Parathyroid adenoma (tissue), 2 donors: ENCODE measurements around the gene HAPSTR1.

Source experiments
- H2AFZ ChIP-seq: fragments of 300-600 bp; sonication (generic); one replicate; pipeline ENCODE4 v1.7.0; 2017; ENCODE audit warnings: antibody characterized with exemption, mild to moderate bottlenecking
- H3K27ac ChIP-seq: fragments of 300-600 bp; sonication (generic); one replicate; pipeline ENCODE4 v1.7.0; 2017
- H3K27me3 ChIP-seq: fragments of 300-600 bp; sonication (generic); one replicate; pipeline ENCODE4 v1.7.0; 2017; ENCODE audit warnings: low read length; ENCODE audit not compliant: control insufficient read depth, insufficient read depth
- H3K36me3 ChIP-seq: fragments of 300-600 bp; sonication (generic); one replicate; pipeline ENCODE4 v1.7.0; 2017; ENCODE audit warnings: low read length; ENCODE audit not compliant: control insufficient read depth, insufficient read depth
- H3K4me1 ChIP-seq: fragments of 300-600 bp; sonication (generic); one replicate; pipeline ENCODE4 v1.7.0; 2017; ENCODE audit warnings: control low read depth
- H3K4me2 ChIP-seq: fragments of 300-600 bp; sonication (generic); one replicate; pipeline ENCODE4 v1.7.0; 2017; ENCODE audit warnings: low read length
- H3K4me3 ChIP-seq: fragments of 300-600 bp; sonication (generic); one replicate; pipeline ENCODE4 v1.7.0; 2017; ENCODE audit warnings: low read depth, low read length
- H3K79me2 ChIP-seq: fragments of 300-600 bp; sonication (generic); one replicate; pipeline ENCODE4 v1.7.0; 2017; ENCODE audit warnings: control low read depth
- H3K9ac ChIP-seq: fragments of 300-600 bp; sonication (generic); one replicate; pipeline ENCODE4 v1.7.0; 2017; ENCODE audit warnings: mild to moderate bottlenecking
- H3K9me3 ChIP-seq: fragments of 300-600 bp; sonication (generic); one replicate; pipeline ENCODE4 v1.7.0; 2017; ENCODE audit warnings: low read length; ENCODE audit not compliant: control insufficient read depth
- CTCF ChIP-seq: fragments of 300-600 bp; sonication (generic); IDR thresholded peaks from one replicate; pipeline ENCODE4 v1.7.0; 2017; ENCODE audit warnings: antibody characterized with exemption, mild to moderate bottlenecking
- donor health status: primary hyperparathyroidism.

Gene HAPSTR1

DNA sequence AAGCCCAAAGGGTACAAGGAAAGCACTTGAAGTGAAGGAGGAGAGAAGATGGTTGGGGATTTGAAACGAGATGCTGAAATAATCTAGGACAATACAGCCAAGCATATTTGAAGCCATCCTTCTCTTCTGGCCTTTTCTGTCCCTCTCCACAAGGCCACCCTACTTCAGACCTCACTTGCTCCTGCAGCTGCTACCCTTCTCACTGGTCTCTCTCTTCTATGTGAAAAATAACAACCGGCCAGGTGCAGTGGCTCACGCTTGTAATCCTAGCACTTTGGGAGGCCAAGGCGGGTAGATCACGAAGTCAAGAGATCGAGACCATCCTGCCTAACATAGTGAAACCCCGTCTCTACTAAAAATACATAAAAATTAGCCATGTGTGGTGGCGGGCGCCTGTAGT is 33.2 kb upstream of the HAPSTR1 start:
- H3K27me3 ChIP-seq, result no peaks in the 10 kb centered on the region
- H3K9ac ChIP-seq, result no peak overlapping the region
- no peaks in the 10 kb centered on the region for H3K36me3 ChIP-seq
- no peak overlapping the region for H3K27ac ChIP-seq
- no peaks in the 10 kb centered on the region for H3K79me2 ChIP-seq
- H2AFZ ChIP-seq, result no peak overlapping the region
- H3K4me2 ChIP-seq, result no peak overlapping the region
- no peaks in the 10 kb centered on the region for H3K9me3 ChIP-seq
- no peaks in the 10 kb centered on the region for H3K4me1 ChIP-seq
- no peak for TF ChIP-seq CTCF
- no peak overlapping the region for H3K4me3 ChIP-seq

DNA sequence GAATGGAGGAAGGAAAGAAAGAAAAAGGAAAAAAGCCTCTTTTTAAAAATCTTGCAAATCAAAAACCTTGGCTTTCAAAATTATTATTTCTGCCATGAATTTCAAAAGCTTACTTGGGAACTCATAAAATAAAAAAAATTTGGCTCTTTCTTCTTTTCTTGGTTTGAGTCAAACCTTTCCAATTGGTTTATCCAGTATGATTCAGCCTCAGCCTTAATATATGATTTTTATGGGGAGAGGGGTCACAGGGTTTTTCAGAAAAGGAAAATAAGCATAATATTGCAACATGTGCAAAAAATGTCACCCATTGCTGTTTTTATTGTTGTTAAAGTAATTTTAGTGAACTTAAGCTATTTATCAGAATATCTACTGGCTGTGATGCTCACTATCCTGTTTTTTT is 31.2 kb upstream of the HAPSTR1 start:
- H2AFZ ChIP-seq, result no peak overlapping the region
- no peak for TF ChIP-seq CTCF
- H3K4me3 ChIP-seq, result no peak overlapping the region
- no peak overlapping the region for H3K4me2 ChIP-seq
- no peaks in the 10 kb centered on the region for H3K36me3 ChIP-seq
- H3K9ac ChIP-seq, result no peak overlapping the region
- H3K27me3 ChIP-seq, result no peaks in the 10 kb centered on the region
- H3K79me2 ChIP-seq, result no peaks in the 10 kb centered on the region
- no peaks in the 10 kb centered on the region for H3K4me1 ChIP-seq
- H3K9me3 ChIP-seq, result no peaks in the 10 kb centered on the region
- no peak overlapping the region for H3K27ac ChIP-seq

- H2AFZ ChIP-seq, result peak overlapping the region; percentile 20
- H3K79me2 ChIP-seq, result no peaks in the 10 kb centered on the region
- H3K9ac ChIP-seq, result no peak overlapping the region
- H3K36me3 ChIP-seq, result no peaks in the 10 kb centered on the region
- H3K4me3 ChIP-seq, result no peak overlapping the region
- no peak for TF ChIP-seq CTCF
- no peaks in the 10 kb centered on the region for H3K9me3 ChIP-seq
- no peaks in the 10 kb centered on the region for H3K27me3 ChIP-seq
- H3K4me1 ChIP-seq, result no peaks in the 10 kb centered on the region
- H3K27ac ChIP-seq, result no peak overlapping the region
- no peak overlapping the region for H3K4me2 ChIP-seq
These were observed 30.1 kb upstream of the HAPSTR1 start for GRCh38 chr16:9061358-9061813.

- H3K27ac ChIP-seq, result no peak overlapping the region
- no peak overlapping the region for H3K4me2 ChIP-seq
- TF ChIP-seq CTCF, result no peak
These were observed 29.1 kb upstream of the HAPSTR1 start for GRCh38 chr16:9062301-9062700.

GRCh38 chr16:9065077-9065476 is 26.4 kb upstream of the HAPSTR1 start:
- Histone ChIP-seq H3K36me3 (no peaks in the 10 kb centered on the region), H3K4me1 (no peaks in the 10 kb centered on the region), H3K4me2 (no peak overlapping the region), H3K27ac (no peak overlapping the region), H3K9ac (no peak overlapping the region), H3K27me3 (no peaks in the 10 kb centered on the region), H3K79me2 (no peaks in the 10 kb centered on the region), H3K4me3 (no peak overlapping the region), H2AFZ (no peak overlapping the region), H3K9me3 (no peaks in the 10 kb centered on the region)
- TF ChIP-seq CTCF, result no peak

More at GRCh38 chr16:9062301-9062700, 29.1 kb upstream of the HAPSTR1 start:
- no peaks in the 10 kb centered on the region for H3K79me2 ChIP-seq
- no peak overlapping the region for H3K4me3 ChIP-seq
- no peaks in the 10 kb centered on the region for H3K9me3 ChIP-seq
- H2AFZ ChIP-seq, result no peak overlapping the region
- H3K9ac ChIP-seq, result no peak overlapping the region
- no peaks in the 10 kb centered on the region for H3K4me1 ChIP-seq
- H3K27me3 ChIP-seq, result no peaks in the 10 kb centered on the region
- no peaks in the 10 kb centered on the region for H3K36me3 ChIP-seq
